Spleen (tissue), 3 donors: ENCODE data around the gene MT1H.

Experiments
- POLR2A ChIP-seq, 3 donors: fragments of 450-650 bp; IDR thresholded peaks; one replicate each; pipeline ENCODE4 v1.5.1; 2017; ENCODE audit warnings: antibody characterized with exemption in 3 of 3, mild to moderate bottlenecking in 1 of 3
- POLR2AphosphoS5 ChIP-seq, 3 donors: sonication (generic); formaldehyde crosslinking; IDR thresholded peaks; one replicate each; pipeline ENCODE4 v1.5.1; 2017; ENCODE audit warnings: antibody characterized with exemption in 3 of 3

DNA sequence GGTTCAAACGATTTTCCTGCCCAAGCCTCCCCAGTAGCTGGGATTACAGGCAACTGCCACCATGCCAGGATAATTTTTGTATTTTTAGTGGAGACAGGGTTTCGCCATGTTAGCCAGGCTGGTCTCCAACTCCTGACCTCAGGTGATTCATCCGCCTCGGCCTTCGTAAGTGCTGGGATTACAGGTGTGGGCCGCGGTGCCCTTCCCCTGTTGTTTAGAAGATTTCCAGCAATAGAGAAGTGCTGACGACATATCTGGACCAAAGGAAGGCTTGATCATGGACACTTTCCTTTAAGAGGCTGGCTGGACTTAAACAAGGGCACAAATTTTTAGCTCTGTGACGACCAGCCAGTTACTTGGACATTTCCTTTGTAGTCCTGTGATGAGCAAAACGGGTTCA lies 38.4 kb upstream of the MT1H start:
- no peak for TF ChIP-seq POLR2AphosphoS5 (IDR thresholded peaks at IDR 0.05)
- no peak for TF ChIP-seq POLR2A (IDR thresholded peaks at IDR 0.05)
